Endothelial cell (in vitro differentiated cells): ENCODE data around the gene SLCO3A1. TPM values are rescaled to one million over a fixed set of nuclear protein-coding genes. Genes with fewer than 3 reads are reported as not detected.

Experiments
- DNase-seq: peaks from one replicate; pipeline ENCODE4 v3.0.0; 2021; ENCODE audit warnings: low spot score
- H3K27ac Mint-ChIP-seq: one replicate; pipeline ENCODE4 v1.8.0; 2021; ENCODE audit warnings: mixed read lengths, inconsistent platforms; ENCODE audit not compliant: unreplicated experiment
- H3K27me3 Mint-ChIP-seq: one replicate; pipeline ENCODE4 v1.8.0; 2021; ENCODE audit warnings: mild to moderate bottlenecking, moderate library complexity, mixed read lengths, inconsistent platforms; ENCODE audit not compliant: unreplicated experiment
- H3K36me3 Mint-ChIP-seq: one replicate; pipeline ENCODE4 v1.8.0; 2021; ENCODE audit warnings: mild to moderate bottlenecking, low read depth, mixed read lengths, inconsistent platforms; ENCODE audit not compliant: unreplicated experiment
- H3K4me1 Mint-ChIP-seq: one replicate; pipeline ENCODE4 v1.8.0; 2021; ENCODE audit warnings: mild to moderate bottlenecking, mixed read lengths, inconsistent platforms; ENCODE audit not compliant: unreplicated experiment
- H3K4me3 Mint-ChIP-seq: one replicate; pipeline ENCODE4 v1.8.0; 2021; ENCODE audit warnings: mild to moderate bottlenecking, mixed read lengths, inconsistent platforms; ENCODE audit not compliant: unreplicated experiment
- H3K9me3 Mint-ChIP-seq: one replicate; pipeline ENCODE4 v1.8.0; 2021; ENCODE audit warnings: mixed read lengths, inconsistent platforms; ENCODE audit not compliant: unreplicated experiment
- CTCF ChIP-seq: fragments of 200-600 bp; sonication (generic); IDR thresholded peaks from one replicate; pipeline ENCODE4 v1.5.0; 2021; ENCODE audit warnings: antibody characterized with exemption; ENCODE audit not compliant: unreplicated experiment
- total RNA-seq: library from RNA; stranded (reverse); fragmentation: NEBNext Ultra II Directional; extraction: Animal tissue kit (Norgen Biotek cat#: 25700); gene quantifications from one replicate; pipeline ENCODE4 v1.2.1, GENCODE V29; 2021; ENCODE audit not compliant: unreplicated experiment

The SLCO3A1 gene
- total RNA-seq, 1 donor from 2014 or later, result 30.9 TPM

GRCh38 chr15:92003515-92004067 is 150.1 kb downstream of the SLCO3A1 start:
- peaks cover 4% of the 10 kb centered on the region for H3K27me3 Mint-ChIP-seq
- H3K4me3 Mint-ChIP-seq, result no peak overlapping the region
- DNase-seq, result no peak
- no peaks in the 10 kb centered on the region for H3K4me1 Mint-ChIP-seq
- H3K27ac Mint-ChIP-seq, result no peak overlapping the region
- no peaks in the 10 kb centered on the region for H3K9me3 Mint-ChIP-seq
- TF ChIP-seq CTCF, result no peak
- no peaks in the 10 kb centered on the region for H3K36me3 Mint-ChIP-seq

GRCh38 chr15:92005154-92005553 is 151.6 kb downstream of the SLCO3A1 start:
- no peaks in the 10 kb centered on the region for H3K4me1 Mint-ChIP-seq
- H3K27ac Mint-ChIP-seq, result no peak overlapping the region
- no peaks in the 10 kb centered on the region for H3K9me3 Mint-ChIP-seq
- H3K4me3 Mint-ChIP-seq, result no peak overlapping the region
- H3K27me3 Mint-ChIP-seq, result peaks cover 2% of the 10 kb centered on the region
- no peak for TF ChIP-seq CTCF
- H3K36me3 Mint-ChIP-seq, result no peaks in the 10 kb centered on the region
- no peak for DNase-seq

DNA sequence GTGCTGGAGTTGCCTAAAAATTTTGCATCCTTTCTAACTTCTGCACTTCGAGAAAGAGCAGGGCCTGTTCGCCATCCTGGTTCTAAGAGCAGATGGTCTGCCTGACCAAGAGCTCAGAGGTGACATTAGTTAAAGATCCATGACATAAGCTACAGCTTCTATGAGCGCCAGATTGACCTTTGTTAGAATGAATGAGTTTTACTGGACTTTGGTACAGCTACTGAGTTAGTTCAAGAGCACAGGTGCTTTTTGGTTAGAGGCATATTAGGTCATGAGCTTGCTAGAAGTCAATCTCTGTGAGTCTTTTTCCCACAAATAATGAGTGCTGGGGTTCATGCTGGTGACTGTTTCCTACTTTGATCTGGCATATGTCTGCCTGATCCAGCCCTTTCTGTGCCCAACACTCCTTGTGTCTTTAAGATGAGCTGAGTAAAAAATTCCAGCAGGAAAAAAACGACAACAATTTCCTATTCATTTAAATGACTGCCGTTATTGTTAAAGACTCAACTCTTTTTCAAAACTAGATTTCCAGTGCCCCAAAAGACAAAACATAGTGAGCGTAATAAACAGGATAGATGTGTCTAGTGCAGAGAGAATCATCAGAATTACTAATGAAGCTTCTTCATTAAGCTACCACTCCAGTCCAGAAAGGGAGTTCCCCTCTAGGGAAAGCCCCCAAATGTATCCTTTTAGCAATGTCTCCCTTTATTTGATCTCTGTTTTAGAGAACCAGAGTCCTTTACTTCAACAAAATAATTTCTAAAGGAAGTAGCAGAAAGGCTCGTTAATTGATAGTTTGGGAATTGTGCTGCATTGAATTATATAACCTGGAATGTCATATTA is 152.9 kb downstream of the SLCO3A1 start:
- Mint-ChIP-seq H3K27me3 (peaks cover 2% of the 10 kb centered on the region), H3K4me3 (no peak overlapping the region), H3K36me3 (no peaks in the 10 kb centered on the region), H3K4me1 (no peaks in the 10 kb centered on the region), H3K9me3 (no peaks in the 10 kb centered on the region), H3K27ac (no peak overlapping the region)
- no peak for TF ChIP-seq CTCF
- no peak for DNase-seq

DNA sequence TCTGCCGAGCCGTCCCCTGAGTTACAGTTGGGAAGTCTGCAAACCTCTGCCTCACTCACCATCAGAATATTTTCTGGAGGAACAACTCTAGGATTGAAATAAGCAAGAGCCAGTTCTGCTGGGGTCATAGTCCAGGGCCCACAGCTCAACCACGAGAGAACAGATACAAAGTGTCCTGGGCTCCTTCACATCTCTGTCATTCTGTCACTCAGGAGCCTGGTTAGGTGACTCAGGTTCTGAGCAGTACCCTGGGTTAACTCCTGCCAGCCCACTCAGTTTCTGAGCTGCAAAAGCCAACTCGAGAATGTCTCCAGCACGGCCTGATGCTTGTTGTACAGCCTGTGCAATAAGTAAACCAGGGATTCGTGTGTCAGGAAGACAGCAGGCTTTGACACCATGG is 155.7 kb downstream of the SLCO3A1 start:
- H3K4me1 Mint-ChIP-seq, result no peaks in the 10 kb centered on the region
- H3K36me3 Mint-ChIP-seq, result no peaks in the 10 kb centered on the region
- no peaks in the 10 kb centered on the region for H3K27me3 Mint-ChIP-seq
- DNase-seq, result no peak
- H3K4me3 Mint-ChIP-seq, result no peak overlapping the region
- no peaks in the 10 kb centered on the region for H3K9me3 Mint-ChIP-seq
- no peak for TF ChIP-seq CTCF
- no peak overlapping the region for H3K27ac Mint-ChIP-seq
